HEK293 (cell line): ENCODE results near the gene FXYD4.

Experiments
- CTCF ChIA-PET: fragments of 350-600 bp; formaldehyde crosslinking; extraction: SDS; loops from one replicate; lab custom pipeline; 2021; ENCODE audit warnings: antibody characterized with exemption; lab: Yijun Ruan, JAX
- POLR2A ChIA-PET: fragments of 300-600 bp; formaldehyde crosslinking; extraction: SDS; loops from one replicate; lab custom pipeline; 2020; ENCODE audit warnings: antibody characterized with exemption, inconsistent platforms; lab: Yijun Ruan, JAX
- H3K27ac ChIP-seq: fragments of 200-500 bp; sonication (Bioruptor generic); 2 replicates; pipeline ENCODE4 v1.5.1; 2014; ENCODE audit warnings: low read depth, low read length, control low read depth, inconsistent platforms; ENCODE audit errors: extremely low read depth
- H3K36me3 ChIP-seq, 2 experiments: fragments of 200-500 bp in 1 of 2; sonication (Bioruptor generic) in 1 of 2; 1 replicate in 1 of 2; 2 replicates in 1 of 2; pipeline ENCODE4 v1.5.1; 2014 to 2017; ENCODE audit warnings: inconsistent platforms in 2 of 2, low read length in 2 of 2; ENCODE audit not compliant: control insufficient read depth in 2 of 2, insufficient read depth in 1 of 2
- H3K4me1 ChIP-seq: fragments of 200-500 bp; sonication (Bioruptor generic); 2 replicates; pipeline ENCODE4 v1.5.1; 2014; ENCODE audit warnings: mild to moderate bottlenecking, low read length, inconsistent platforms; ENCODE audit not compliant: control insufficient read depth, insufficient read depth
- H3K4me3 ChIP-seq: 2 replicates; pipeline ENCODE4 v1.5.1; 2011; ENCODE audit warnings: low read depth, mild to moderate bottlenecking, control low read depth, low read length, moderate library complexity
- H3K9me3 ChIP-seq: fragments of 200-500 bp; sonication (Bioruptor generic); 2 replicates; pipeline ENCODE4 v1.5.1; 2014; ENCODE audit warnings: low read depth, low read length, inconsistent platforms; ENCODE audit not compliant: control insufficient read depth, insufficient read depth
- GLIS2 ChIP-seq: fragments of 450-650 bp; formaldehyde crosslinking; IDR thresholded peaks from 2 replicates; pipeline ENCODE4 v1.5.1; 2016; ENCODE audit warnings: missing biosample characterization, missing genetic modification characterization
- HOXD13 ChIP-seq: sonication (generic); formaldehyde crosslinking; IDR thresholded peaks from 2 replicates; pipeline ENCODE4 v1.8.0; 2022; ENCODE audit warnings: missing genetic modification reagents, borderline replicate concordance
- IKZF3 ChIP-seq: fragments of 450-650 bp; IDR thresholded peaks from 2 replicates; pipeline ENCODE4 v1.5.0; 2018; ENCODE audit warnings: missing biosample characterization, mild to moderate bottlenecking, missing genetic modification characterization, moderate library complexity
- KLF1 ChIP-seq: fragments of 450-650 bp; formaldehyde crosslinking; IDR thresholded peaks from 2 replicates; pipeline ENCODE4 v1.5.1; 2016; ENCODE audit warnings: missing biosample characterization, missing genetic modification characterization
- KLF8 ChIP-seq: fragments of 450-650 bp; formaldehyde crosslinking; IDR thresholded peaks from 2 replicates; pipeline ENCODE4 v1.5.1; 2016; ENCODE audit warnings: missing biosample characterization, missing genetic modification characterization
- PRDM10 ChIP-seq: fragments of 450-650 bp; formaldehyde crosslinking; IDR thresholded peaks from 2 replicates; pipeline ENCODE4 v1.5.1; 2016; ENCODE audit warnings: missing biosample characterization, missing genetic modification characterization
- RBAK ChIP-seq: fragments of 450-650 bp; formaldehyde crosslinking; IDR thresholded peaks from 2 replicates; pipeline ENCODE4 v1.5.1; 2016; ENCODE audit warnings: missing biosample characterization, missing genetic modification characterization
- TRIM28 ChIP-seq: IDR thresholded peaks from 2 replicates; pipeline ENCODE4 v1.6.1; 2011; ENCODE audit warnings: low read length, control low read depth, borderline replicate concordance
- ZBTB26 ChIP-seq: fragments of 450-650 bp; formaldehyde crosslinking; optimal IDR thresholded peaks from 2 replicates; pipeline ENCODE3; 2016; ENCODE audit warnings: missing biosample characterization, mild to moderate bottlenecking, missing genetic modification characterization
- ZFP41 ChIP-seq: fragments of 450-650 bp; formaldehyde crosslinking; IDR thresholded peaks from 2 replicates; pipeline ENCODE4 v1.5.1; 2016; ENCODE audit warnings: missing biosample characterization, missing genetic modification characterization, borderline replicate concordance
- ZNF175 ChIP-seq: fragments of 450-650 bp; formaldehyde crosslinking; IDR thresholded peaks from 2 replicates; pipeline ENCODE4 v1.5.1; 2016; ENCODE audit warnings: missing biosample characterization, missing genetic modification characterization
- ZNF221 ChIP-seq: fragments of 450-650 bp; formaldehyde crosslinking; IDR thresholded peaks from 2 replicates; pipeline ENCODE4 v1.5.1; 2017; ENCODE audit warnings: missing biosample characterization, missing genetic modification characterization, borderline replicate concordance
- ZNF239 ChIP-seq: fragments of 450-650 bp; formaldehyde crosslinking; IDR thresholded peaks from 2 replicates; pipeline ENCODE4 v1.5.1; 2016; ENCODE audit warnings: missing biosample characterization, missing genetic modification characterization
- ZNF248 ChIP-seq: fragments of 450-650 bp; formaldehyde crosslinking; IDR thresholded peaks from 2 replicates; pipeline ENCODE4 v1.5.1; 2017; ENCODE audit warnings: missing biosample characterization, missing genetic modification characterization
- ZNF266 ChIP-seq: fragments of 450-650 bp; formaldehyde crosslinking; IDR thresholded peaks from 2 replicates; pipeline ENCODE4 v1.5.1; 2016; ENCODE audit warnings: missing biosample characterization, missing genetic modification characterization, low read depth
- ZNF311 ChIP-seq: fragments of 450-650 bp; formaldehyde crosslinking; IDR thresholded peaks from 2 replicates; pipeline ENCODE4 v1.5.1; 2017; ENCODE audit warnings: missing biosample characterization, missing genetic modification characterization, borderline replicate concordance
- ZNF426 ChIP-seq: fragments of 450-650 bp; formaldehyde crosslinking; IDR thresholded peaks from 2 replicates; pipeline ENCODE4 v1.5.1; 2017; ENCODE audit warnings: missing biosample characterization, missing genetic modification characterization, mild to moderate bottlenecking, inconsistent platforms, moderate library complexity
- ZNF510 ChIP-seq: fragments of 450-650 bp; formaldehyde crosslinking; IDR thresholded peaks from 2 replicates; pipeline ENCODE4 v1.5.1; 2018; ENCODE audit warnings: mild to moderate bottlenecking, missing genetic modification characterization, missing biosample characterization; ENCODE audit not compliant: insufficient replicate concordance
- ZNF544 ChIP-seq: fragments of 450-650 bp; formaldehyde crosslinking; IDR thresholded peaks from 2 replicates; pipeline ENCODE4 v1.5.0; 2017; ENCODE audit warnings: missing biosample characterization, missing genetic modification characterization
- ZNF548 ChIP-seq: fragments of 450-650 bp; formaldehyde crosslinking; IDR thresholded peaks from 2 replicates; pipeline ENCODE4 v1.5.1; 2016; ENCODE audit warnings: missing biosample characterization, missing genetic modification characterization
- ZNF585B ChIP-seq: fragments of 450-650 bp; formaldehyde crosslinking; IDR thresholded peaks from 2 replicates; pipeline ENCODE4 v1.5.1; 2016; ENCODE audit warnings: missing biosample characterization, missing genetic modification characterization
- ZNF596 ChIP-seq: fragments of 450-650 bp; IDR thresholded peaks from 2 replicates; pipeline ENCODE4 v1.5.0; 2018; ENCODE audit warnings: missing biosample characterization, mild to moderate bottlenecking, missing genetic modification characterization, moderate library complexity
- ZNF600 ChIP-seq: fragments of 450-650 bp; formaldehyde crosslinking; IDR thresholded peaks from 2 replicates; pipeline ENCODE4 v1.5.1; 2016; ENCODE audit warnings: missing biosample characterization, missing genetic modification characterization
- ZNF654 ChIP-seq: fragments of 450-650 bp; formaldehyde crosslinking; IDR thresholded peaks from 2 replicates; pipeline ENCODE4 v1.5.1; 2016; ENCODE audit warnings: low read depth, missing biosample characterization, missing genetic modification characterization
- ZNF658 ChIP-seq: fragments of 450-650 bp; formaldehyde crosslinking; IDR thresholded peaks from 2 replicates; pipeline ENCODE4; 2016; ENCODE audit warnings: missing biosample characterization, missing genetic modification characterization
- ZXDB ChIP-seq: fragments of 450-650 bp; formaldehyde crosslinking; IDR thresholded peaks from 2 replicates; pipeline ENCODE4 v1.5.1; 2016; ENCODE audit warnings: missing biosample characterization, missing genetic modification characterization

The FXYD4 gene

GRCh38 chr10:43386549-43386948 is 15.1 kb downstream of the FXYD4 start:
- Histone ChIP-seq H3K4me3 (no peak overlapping the region), H3K36me3 (peaks cover 33 to 67% of the 10 kb centered on the region in 2 experiments), H3K4me1 (no peaks in the 10 kb centered on the region), H3K27ac (no peak overlapping the region), H3K9me3 (no peaks in the 10 kb centered on the region)
- ChIA-PET POLR2A (no interaction called here), CTCF (no interaction called here)
- TF ChIP-seq GLIS2 (tag by site-specific recombination) (no peak), ZNF426 (tag by site-specific recombination) (no peak), ZNF221 (tag by site-specific recombination) (no peak), ZNF544 (tag by site-specific recombination) (no peak), ZNF311 (tag by site-specific recombination) (no peak), ZNF175 (tag by site-specific recombination) (no peak), ZNF658 (no peak), ZNF600 (no peak), ZFP41 (no peak), ZNF548 (tag by site-specific recombination) (no peak), ZXDB (tag by site-specific recombination) (no peak)

- CTCF ChIA-PET = no interaction called here
- Histone ChIP-seq H3K4me3 (no peak overlapping the region), H3K9me3 (no peaks in the 10 kb centered on the region), H3K27ac (no peak overlapping the region), H3K4me1 (no peaks in the 10 kb centered on the region), H3K36me3 (peaks cover 39 to 73% of the 10 kb centered on the region in 2 experiments)
- TF ChIP-seq ZNF600 = 0 out of 2 replicates have a peak, but pooled peaks have one; percentile 41
- TF ChIP-seq ZNF239 (tag by site-specific recombination) = no peak
- TF ChIP-seq RBAK = no peak
- no peak for TF ChIP-seq ZNF248 (tag by site-specific recombination)
- TF ChIP-seq ZNF585B (tag by site-specific recombination) = no peak
- POLR2A ChIA-PET = interaction anchor here (0.7 kb wide), 1 partner anchor 536 kb away, joined by 5 read pairs; no protein-coding TSS in a partner anchor
These were observed 15.7 kb downstream of the FXYD4 start for GRCh38 chr10:43386981-43387677.

- H3K36me3 ChIP-seq = peaks cover 41 to 78% of the 10 kb centered on the region in 2 experiments
- ChIA-PET POLR2A (interaction anchor here (0.7 kb wide), 2 partner anchors 32 to 537 kb away, joined by 3 to 5 read pairs; no protein-coding TSS in a partner anchor), CTCF (no interaction called here)
- H3K4me3 ChIP-seq = no peak overlapping the region
- H3K4me1 ChIP-seq = no peaks in the 10 kb centered on the region
- no peak for TF ChIP-seq KLF1 (tag by site-specific recombination)
- no peak for TF ChIP-seq ZNF266 (tag by site-specific recombination)
- no peak for TF ChIP-seq KLF8 (tag by site-specific recombination)
- TF ChIP-seq ZNF596 (tag by site-specific recombination) = no peak
- no peak for TF ChIP-seq ZNF654 (tag by site-specific recombination)
- no peak for TF ChIP-seq ZBTB26 (tag by site-specific recombination)
- no peak for TF ChIP-seq TRIM28
- no peak for TF ChIP-seq ZNF510
- TF ChIP-seq PRDM10 (tag by site-specific recombination) = no peak
- no peak for TF ChIP-seq HOXD13 (CRISPR knock-in tag)
- TF ChIP-seq IKZF3 (tag by site-specific recombination) = no peak
- no peak overlapping the region for H3K27ac ChIP-seq
- no peaks in the 10 kb centered on the region for H3K9me3 ChIP-seq
These were observed 16.2 kb downstream of the FXYD4 start for GRCh38 chr10:43387678-43388032.
